Fibroblast of skin of left biceps (primary cell): ENCODE measurements around the gene SRBD1.

Experiments
- DNase-seq, 2 experiments: peaks; one replicate each; pipeline ENCODE4 v3.0.0-alpha.2; 2013; ENCODE audit warnings: low read depth in 2 of 2

SRBD1 gene

DNA sequence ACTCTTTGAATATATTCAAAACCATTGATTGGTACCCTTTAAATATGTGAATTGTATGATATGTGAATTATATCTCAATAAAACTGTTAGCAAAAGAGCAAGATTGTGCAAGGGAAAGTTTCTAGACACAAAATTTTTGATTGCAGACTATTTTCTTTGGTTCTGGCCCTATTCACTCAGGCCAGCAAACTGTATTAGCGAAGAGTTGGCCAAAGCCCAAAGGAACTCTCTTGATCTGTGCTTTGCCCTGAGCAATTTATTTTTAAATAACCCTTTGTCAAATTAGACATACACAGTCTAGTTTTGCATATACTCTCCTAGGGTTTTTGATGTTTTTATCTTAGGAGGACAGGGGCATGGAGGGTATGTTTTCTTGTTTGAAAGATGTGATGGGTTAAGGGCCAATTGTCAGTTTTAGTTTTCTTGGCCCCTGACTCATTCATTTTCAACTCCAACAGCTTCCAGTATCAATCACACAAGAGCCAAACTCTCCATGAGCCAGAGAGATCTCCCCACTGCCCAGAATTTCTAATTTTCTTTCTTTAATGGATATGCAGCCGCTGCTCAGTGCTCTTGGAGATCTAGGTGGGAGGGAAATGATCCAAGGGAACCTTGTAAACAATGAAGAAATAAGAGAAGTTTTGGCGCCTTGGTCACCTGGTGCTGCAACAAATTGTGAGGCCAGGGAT, 231.5 kb downstream of the SRBD1 start:
- no peak for DNase-seq

DNA sequence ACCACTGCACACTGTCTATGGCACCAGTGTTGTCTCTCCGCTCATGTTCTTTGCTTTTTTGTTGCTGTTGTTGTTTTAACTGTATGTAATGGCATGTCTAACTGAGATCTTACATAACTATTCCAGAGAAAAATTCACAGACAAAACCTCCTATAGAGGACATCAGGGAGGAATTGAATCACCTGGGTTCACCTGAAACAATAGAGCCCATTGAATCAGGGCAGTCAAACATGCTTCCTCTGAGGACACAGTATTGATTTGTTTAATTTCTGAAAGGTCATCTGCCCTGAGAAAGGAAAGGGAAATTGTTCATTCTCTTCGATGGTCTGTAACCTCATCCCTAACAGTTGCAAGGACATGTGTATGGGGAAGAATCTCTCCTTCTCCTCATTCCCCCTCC, 237.5 kb downstream of the SRBD1 start:
- no peak for DNase-seq

DNA sequence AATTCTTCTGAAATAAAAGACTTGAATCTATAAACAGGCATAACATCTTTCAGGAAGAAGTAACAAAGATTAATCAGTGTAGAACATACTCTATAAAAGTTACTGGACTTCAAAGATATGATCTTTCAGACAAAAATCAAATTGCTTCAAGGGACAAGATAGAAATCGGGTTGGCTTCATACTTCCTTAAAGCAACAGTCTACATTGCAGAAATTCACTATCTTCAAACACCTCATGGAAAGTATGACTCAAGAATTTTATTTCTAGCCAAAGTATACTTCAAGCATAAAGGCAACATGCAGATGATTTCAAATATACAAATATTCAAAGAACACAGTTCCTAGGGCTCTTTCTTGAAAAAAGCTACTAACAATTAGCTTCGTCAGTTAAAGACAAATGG, 240.7 kb downstream of the SRBD1 start:
- no peak for DNase-seq

DNA sequence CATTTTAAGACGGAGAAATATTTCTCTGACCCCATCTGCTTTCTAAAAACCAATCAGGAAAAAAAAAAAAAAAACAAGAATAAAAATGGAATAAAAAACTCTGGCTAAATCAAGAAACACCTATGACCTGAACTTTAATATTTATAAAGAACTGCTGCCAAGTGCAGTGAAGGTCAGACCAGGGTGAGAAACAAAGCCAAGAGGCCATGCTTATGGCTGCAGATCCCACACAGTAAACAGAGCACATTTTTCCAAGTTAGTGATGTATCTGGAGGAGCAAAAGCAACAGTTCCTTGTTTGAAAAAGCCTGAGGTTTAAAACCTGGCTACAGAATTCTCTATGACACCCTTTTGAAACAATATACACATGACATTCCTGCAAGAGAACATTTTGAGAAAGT, 242.3 kb downstream of the SRBD1 start:
- no peak for DNase-seq

DNA sequence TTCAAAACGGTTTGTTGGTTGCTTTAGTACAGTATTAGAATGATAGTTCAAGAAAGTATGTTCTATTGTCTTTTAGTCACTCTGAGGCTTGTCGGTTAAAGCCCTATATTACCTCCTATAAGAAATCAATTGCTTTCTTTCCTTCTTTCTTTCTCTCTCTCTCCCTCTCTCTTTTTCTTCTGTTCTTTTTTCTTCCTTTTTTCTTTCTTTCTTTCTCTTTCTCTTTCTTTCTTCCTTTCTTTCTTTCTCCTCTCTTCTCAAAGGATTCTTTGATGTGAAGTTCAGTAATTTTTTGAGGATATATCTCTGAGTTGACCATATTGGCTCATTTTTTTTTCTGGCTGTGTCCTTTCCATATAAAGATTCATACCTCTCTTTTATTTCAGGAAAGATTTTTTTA, 249.4 kb downstream of the SRBD1 start:
- no peak for DNase-seq

DNA sequence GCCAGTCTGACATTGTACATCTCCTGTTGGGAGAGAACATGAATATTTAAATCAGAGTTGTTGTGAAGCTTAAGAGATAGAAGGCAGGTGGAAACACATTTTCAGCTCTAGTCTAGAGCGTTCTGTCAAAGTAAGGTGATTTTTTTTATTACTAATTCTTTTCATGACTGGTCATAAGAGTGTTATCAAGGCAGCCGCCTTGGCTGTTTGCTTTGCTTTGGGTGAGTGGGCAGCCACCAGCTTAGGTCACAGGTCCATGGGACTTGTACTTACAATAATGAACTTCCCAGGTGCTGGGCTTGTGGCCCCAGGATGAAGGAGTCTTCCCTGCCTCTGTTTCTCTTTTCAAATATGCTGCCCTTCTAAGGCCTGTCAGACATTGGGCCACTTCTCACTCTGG, 256.3 kb downstream of the SRBD1 start:
- DNase-seq: no peak

DNA sequence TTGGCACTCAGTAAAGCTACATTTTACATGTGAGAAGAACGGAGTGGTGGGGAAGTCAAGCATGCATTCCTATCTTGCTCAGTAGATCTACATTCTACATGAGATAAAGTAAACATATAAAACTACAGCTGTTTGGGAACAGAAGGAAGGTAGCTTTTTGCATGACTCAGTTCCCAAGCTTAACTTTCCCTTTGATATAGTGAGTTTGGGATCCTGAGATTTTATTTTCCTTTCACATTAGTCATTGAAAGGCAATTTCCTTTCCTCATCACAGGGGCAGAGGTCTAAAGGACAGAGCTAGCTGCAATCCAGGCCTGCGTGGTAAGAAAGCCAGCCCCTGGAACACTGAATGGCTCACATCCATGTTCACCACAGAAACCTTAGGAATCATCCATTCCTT, 257.2 kb downstream of the SRBD1 start:
- peak; percentile 73 to 74 for DNase-seq

DNA sequence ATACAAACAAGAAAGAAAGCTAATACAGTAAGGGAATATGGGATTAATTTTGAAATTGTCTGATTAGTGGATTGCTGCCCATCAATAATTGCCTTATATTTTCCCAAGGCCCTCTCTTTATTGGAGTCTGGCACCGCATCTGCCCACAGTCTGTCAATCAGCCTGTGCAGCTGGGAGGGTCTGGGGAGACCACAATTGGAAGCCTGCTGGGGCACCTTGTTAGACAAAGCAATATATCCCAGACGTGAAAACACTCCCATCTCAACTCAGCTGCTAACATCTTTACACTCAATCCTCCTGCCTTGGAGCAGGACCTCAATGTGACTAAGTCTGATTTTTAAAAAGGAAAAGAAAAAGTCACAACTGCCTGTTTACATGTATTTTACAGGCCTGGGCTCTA, 258.6 kb downstream of the SRBD1 start:
- DNase-seq: no peak

DNA sequence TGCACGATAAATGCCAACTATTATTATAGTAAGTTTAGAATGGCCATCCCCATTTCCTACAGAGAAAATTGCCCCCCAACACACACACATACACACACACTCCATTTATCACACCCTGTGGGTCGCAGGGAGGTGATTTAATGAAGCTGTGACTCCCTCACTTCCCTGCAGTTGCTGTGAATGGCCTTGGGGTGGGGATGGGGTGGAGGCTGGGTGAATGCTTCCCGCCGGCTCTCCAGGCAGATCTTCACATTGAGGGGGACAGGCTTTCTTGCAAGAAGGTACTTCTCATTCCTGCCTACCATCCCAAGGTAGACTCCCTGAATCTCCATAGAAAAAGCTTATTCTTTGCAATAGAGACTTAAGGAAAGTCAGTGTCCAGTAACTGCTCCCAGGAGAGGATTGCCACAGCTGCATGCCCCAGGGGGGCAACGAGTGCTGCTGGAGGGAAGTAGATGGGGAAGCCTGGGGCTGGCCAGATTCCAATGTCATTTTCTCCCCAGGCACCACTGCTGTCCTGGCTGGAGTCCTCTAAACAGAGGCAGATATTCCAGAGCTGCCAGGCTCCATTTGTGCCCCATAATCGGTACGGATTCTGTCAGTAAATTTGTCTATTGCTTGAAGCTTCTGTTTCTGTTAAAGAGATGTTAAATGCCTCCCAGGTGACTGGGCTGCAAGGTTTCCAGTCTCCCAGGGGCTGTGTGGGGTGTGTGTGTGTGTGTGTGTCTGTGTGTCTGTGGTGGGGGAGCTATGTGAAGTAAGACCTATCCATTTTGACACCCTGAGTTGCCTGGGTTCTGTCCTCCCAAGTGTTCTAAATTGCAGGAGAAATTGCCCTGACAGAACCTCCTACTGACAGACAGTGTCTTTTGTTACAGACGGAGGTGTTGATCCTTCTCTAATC, 265.5 kb downstream of the SRBD1 start:
- DNase-seq: no peak

DNA sequence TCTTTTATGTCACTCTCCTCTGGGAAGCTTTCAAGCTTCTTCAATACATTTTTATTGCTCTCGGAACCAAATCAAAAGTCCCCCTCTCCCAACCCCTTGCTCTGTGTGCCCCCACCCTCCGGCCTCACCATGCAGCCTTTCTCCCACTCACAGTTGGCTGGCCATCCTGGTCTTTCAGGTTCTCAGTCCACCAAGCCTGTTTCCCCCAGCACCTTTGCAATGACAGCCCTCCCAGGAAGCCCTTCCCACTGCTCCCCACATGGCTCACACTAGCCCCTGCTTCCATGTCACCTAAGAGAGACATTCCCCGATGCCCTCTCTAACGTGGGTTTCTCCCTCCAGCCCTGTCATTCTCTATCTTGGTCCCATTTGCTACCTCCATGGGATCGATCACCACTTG, 266.6 kb downstream of the SRBD1 start:
- DNase-seq: no peak

DNA sequence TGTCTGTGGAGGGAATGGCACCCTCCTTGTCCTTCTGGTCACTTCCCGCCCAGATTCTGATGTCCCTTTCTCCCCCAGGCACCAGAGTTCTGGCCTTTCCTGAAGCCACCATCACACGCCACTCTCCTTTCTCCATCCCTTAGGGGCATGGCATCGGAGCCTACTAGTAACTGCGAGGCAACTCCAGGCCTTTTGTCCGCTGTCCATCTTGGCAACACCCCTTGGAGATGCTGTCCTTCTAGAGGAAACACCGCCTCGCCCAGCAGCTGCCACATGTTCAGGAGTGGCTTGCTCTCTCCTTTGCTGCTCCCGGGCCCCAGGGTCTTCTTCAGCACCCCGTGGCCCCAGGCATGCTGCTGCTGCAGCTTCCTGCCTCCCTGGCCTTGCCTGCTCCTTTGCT, 267.0 kb downstream of the SRBD1 start:
- DNase-seq: no peak

DNA sequence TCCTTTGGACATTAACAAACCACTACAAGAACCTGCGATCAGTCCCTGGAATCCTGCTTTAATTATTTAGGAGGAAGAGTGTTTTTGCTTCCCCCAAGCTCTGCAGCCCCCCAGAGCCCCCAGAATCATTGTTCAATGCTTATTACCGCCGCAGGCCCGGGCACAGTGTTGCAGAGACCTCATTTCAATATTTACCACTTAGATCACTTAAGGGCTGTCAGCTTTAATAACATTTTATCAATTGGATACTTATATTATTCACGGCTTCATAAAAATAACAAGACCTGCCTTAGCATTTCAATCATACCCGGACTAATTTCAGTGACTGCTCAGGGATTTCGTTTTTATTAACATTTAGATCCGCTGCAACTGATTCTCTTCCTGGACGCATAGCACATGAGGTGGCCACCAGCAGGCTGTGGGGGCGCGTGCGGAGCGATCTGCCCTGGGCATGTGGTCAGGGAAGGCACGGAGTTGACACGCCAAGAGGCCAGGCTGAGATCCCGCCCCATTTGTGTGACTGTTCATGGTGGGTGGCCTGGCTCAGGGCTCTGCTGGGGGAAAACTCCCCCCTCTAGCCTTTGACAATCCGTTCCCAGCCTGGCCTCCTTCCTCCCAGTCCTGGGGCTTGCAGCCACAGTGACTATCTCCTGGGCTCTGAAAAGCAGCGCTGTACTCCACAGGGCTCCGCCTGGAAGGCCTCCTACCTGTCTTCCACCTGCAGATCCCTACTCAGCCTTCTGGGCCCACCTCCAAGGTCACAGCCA, 267.6 kb downstream of the SRBD1 start:
- DNase-seq: no peak

DNA sequence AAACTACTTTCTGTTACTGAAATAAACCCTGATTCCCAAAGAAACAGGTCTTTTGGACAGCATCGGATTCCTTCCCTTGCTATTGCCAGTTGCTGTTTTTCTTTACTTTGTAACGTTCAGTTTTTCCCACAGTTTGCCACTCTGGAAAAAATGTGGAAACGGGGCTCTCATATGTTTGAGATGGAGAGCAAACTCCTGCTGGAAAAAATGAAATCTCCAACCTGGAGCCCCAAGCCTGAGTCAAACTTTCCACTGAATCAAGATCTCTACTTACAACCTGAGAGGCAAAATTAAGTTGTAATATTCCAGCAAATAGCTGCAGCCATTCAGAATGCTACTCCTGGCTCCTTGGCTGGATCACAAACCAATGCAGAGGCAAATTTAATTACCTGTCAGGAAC, 270.7 kb downstream of the SRBD1 start:
- no peak for DNase-seq

DNA sequence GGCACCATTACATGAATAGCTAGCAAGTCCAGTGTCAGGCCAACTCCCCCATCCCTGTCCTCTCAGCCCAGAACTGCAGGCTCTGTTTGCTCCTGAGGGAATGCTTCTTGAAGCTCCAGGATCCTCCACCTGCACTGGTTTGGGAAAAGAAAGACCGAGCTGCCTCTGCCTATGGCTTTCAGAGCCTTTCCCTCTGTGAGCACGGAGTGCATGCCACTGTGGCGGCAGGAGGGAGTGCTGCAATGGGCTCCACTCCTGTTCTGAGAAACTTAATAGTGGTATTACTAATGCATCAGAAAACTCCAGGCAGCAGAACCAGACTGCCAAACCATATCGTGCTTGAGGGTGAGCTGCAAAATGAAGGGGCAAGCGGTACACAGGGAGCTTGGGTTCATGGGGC, 271.8 kb downstream of the SRBD1 start:
- DNase-seq: no peak
